NCI-H510A treated with DMSO at 0.1 percent for 48 hours (cell line): Measurements from ENCODE around the gene CALR.
"Not testable (repeated sequence)": the region's sequence is repeated elsewhere in the genome, so short reads cannot be mapped to it uniquely, and the experiment has no call there.

Experiments used
- DNase-seq: peaks from one replicate; lab custom pipeline; 2025; lab: John Stamatoyannopoulos, UW

Gene CALR

GRCh38 chr19:12952488-12953137 lies 14.2 kb downstream of the CALR start:
- DNase-seq = no peak

- DNase-seq = no peak
Observed at GRCh38 chr19:12953138-12953798, 14.9 kb downstream of the CALR start.

DNA sequence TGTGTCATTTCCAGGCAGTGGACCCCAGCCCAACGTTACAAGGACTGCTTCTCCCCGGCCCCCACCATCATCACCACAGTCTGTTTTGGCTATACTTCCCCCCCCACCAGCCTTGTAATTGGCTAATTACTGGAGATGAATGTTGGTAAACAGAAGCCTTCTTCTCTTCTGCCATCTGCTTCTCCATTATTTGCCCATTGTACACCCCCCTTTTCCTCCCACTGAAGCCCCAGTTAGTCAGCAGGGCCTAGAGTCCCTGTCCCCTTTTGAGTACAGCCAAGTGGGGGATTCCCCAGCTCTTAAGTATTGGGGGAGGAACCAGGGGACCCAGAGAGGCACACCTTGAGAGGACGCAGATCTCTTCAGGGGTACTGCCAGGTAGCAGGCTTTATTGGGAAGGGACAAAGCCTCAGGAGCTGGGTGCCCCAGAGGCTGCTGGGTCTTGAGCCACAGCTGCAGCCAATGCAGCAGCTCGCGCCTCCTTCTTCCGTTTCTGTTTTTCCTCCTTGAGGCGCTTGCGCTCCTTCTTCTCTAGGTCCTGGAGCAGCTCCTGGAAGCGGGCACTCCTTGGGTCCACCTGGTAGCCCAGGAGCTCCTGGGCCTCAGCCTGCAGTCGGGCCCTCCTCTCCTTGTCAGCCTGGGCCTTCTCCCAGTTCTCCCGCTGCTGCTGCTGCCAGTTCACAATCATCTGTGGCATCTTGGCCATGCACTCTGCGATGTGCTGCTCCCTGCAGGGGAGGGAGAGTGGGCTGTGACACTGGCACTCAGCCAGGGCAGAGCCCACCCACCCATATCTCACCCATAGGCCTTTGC lies 15.6 kb downstream of the CALR start:
- DNase-seq = no peak

DNA sequence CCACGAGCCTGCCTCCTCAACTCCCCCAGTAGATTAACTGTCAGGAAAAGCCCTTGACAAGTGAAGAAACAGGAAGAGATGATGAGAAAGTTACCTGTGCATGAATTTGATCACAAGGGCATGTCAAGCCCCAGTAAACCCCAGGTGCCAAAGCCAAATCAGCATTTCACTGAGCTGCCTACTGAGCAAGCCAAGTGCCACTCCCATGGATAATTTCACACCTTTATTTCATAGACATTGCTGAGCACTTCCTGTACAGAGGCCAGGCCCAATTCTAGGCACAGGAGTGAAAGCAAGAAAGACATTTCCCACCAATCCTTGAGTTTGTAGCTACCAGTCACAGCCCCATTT lies 16.2 kb downstream of the CALR start:
- DNase-seq = no peak

DNA sequence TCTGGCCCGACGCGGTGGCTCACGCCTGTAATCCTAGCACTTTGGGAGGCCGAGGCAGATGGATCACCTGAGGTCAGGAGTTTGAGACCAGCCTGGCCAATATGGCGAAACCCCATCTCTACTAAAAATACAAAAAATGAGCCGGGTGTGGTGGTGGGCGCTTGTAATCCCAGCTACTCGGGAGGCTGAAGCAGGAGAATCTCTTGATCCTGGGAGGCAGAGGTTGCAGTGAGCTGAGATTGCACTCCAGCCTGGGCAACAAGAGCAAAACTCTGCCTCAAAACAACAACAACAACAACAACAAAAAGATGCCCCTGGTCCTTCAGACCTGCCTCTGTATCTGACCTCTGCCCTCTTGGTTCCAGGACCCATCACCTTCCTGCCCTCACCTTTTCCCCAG lies 17.2 kb downstream of the CALR start:
- not testable (repeated sequence) for DNase-seq

- DNase-seq = no peak
Observed at GRCh38 chr19:12955996-12956395, 17.6 kb downstream of the CALR start.

DNA sequence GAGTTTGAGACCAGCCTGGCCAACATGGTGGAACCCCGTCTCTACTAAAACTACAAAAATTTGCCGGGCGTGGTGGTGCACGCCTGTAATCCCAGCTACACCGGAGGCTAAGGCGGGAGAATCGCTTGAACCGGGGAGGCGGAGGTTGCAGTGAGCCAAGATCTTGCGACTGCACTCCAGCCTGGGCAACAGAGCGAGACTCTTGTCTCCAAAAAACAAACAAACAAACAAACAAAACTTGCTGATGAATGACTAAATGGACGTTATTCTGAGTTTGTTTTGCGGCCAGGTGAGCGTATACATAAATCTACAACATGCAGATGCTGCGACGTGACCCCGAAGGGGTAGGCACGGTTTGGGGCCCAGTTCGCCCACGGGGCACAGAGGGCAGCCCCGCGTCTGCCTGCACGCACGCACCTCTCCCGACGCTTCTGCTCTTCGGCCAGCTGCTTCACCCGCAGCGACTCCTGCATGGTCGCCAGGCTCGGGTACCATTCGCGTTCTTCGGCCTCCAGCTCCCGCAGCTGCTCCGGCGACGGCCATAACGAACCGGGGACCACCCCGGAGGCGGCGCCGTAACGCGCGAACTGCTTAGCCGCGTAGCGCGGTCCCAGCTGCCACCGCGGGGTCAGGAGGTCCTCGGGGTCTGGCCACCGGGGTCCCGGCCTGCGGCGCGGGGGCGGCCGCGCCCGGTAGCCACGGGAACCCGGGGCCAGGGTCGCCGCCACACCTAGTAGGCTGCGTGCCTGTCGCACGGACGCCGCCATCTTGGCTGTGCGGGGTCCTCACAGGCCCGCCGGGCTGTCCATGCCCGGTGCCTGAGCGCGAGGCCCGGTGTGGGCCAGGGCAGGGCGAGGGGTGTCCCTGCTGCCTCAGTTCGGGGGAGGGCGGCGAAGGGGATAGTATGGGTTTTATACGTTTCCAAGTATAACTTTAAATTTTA lies 18.3 kb downstream of the CALR start, which contains the start of gene GADD45GIP1:
Gene GADD45GIP1, minus strand, starts transcription at position 778 of the 943 bp plus-strand sequence. Its CDS starts 11 bp downstream, at position 767.
- peak; percentile 53 for DNase-seq

DNA sequence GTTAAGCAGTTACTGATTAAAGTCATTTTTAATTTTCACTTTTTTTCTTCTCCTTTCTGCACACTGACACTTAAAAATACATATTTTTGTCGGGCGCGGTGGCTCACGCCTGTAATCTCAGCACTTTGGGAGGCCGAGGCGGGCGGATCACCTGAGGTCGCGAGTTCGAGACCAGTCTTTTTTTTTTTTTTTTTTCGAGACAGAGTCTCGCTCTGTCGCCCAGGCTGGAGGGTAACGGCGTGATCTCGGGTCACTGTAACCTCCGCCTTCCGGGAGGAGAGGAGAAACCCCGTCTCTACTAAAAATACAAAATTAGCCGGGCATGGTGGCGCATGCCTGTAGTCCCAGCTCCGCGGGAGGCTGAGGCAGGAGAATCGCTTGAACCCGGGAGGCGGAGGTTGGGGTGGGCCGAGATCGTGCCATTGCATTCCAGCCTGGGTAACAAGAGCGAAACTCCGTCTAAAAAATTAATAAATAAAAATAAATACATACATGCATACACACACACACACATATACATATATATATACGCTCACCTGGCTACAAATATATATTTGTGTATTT lies 19.1 kb downstream of the CALR start:
- not testable (repeated sequence) for DNase-seq

DNA sequence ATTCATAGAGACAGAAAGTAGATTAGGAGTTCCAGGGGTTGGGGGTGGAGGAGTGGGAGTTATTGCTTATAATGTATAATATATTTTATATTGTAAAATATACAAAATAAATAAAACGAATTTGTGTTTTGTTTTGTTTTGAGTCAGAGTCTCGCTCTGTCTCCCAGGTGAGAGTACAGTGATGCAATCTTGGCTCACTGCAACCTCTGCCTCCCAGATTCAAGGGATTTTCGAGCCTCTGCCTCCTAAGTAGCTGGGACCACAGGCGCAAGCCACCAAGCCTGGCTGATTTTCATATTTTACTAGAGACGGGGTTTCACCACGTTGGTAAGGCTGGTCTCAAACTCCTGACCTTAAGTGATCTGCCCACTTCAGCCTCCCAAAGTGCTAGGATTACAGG lies 21.1 kb downstream of the CALR start:
- no peak for DNase-seq

GRCh38 chr19:12965017-12965811 lies 26.8 kb downstream of the CALR start:
- peak; percentile 61 for DNase-seq

GRCh38 chr19:12965812-12966135 lies 27.4 kb downstream of the CALR start:
- DNase-seq = no peak

DNA sequence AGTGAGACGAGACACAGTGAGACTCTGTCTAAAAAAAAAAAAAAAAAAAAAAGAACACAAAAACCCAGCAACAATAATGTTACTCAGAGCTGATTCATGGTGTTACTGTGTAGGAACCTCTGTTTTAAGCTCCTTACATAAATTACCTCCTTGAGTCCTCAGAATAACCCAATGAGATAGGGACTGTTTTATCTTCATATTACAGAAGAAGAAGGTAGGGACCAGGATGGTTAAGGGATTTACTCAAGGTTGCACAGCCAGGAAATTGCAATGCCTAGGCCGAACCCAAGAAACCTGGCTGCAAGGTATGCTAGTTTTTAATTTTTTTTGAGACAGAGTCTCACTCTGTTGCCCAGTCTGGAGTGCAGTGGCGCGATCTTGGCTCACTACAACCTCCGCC lies 29.5 kb downstream of the CALR start:
- DNase-seq = no peak

DNA sequence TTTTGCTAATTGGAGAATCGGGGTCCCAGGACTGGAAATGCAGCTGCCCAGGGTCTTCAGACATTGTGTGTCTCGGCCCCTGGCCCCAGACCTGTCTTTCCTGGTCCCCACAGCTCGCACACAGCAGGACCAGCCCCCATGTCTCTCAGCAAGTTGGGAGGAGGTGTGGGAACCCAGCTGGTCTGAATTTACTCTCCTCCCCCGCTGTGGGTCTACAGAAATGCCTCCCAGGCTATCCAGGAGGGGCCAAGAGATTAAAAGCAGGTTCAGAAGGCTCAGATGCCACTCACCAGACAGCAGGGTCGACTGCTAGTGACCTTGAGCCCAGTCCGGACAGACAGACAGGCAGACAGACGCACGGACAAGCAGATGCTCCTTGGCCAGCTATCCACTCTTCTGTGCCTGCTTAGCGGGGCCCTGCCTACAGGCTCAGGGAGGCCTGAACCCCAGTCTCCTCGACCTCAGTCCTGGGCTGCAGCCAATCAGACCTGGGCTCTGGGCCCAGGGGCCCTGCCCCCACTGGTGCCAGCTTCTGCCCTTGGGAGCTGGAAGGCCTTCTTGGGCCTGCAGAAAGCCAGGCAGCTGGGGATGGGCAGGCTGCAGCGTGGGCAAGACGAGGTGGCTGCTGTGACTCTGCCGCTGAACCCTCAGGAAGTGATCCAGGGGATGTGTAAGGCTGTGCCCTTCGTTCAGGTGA lies 31.0 kb downstream of the CALR start, which contains the start of gene DAND5:
Gene DAND5, plus strand, starts transcription at position 285 of the 697 bp plus-strand sequence. Its CDS starts 85 bp downstream, at position 370.
- DNase-seq = no peak

DNA sequence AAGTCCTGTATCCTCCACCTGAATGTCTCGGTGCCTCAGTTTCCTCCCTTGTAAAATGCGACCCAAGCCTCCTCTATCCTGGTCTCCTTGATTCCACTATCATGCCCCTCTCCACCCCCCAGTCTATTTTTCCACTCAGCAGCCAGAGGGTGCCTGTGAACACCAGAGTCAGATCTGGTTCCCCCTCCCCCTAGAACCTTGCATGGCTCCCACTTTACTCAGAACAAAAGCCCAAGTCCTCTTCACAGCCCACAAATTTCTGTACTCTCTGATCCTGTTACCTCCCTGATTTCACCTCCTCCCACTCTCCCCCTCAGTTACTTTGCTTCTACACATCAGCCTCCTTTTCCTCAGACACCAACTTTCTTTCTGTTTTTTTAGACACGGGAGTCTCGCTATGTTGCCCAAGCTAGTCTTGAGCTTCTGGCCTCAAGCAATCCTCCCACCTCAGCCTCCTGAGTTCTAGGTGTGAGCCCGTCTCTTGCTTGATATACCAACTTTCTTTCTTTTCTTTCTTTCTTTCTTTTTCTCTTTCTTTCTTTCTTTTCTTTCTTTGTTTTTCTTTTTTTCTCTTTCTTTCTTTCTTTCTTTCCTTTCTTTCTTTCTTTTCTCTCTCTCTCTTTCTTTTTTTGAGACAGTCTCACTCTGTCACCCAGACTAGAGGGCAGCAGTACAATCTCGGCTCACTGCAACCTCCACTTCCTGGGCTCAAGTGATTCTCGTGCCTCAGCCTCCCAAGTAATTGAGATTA lies 31.8 kb downstream of the CALR start:
- DNase-seq = no peak

GRCh38 chr19:12973236-12973635 lies 34.8 kb downstream of the CALR start:
- no peak for DNase-seq

- DNase-seq = no peak
Observed at GRCh38 chr19:12974301-12975220, 36.2 kb downstream of the CALR start.

DNA sequence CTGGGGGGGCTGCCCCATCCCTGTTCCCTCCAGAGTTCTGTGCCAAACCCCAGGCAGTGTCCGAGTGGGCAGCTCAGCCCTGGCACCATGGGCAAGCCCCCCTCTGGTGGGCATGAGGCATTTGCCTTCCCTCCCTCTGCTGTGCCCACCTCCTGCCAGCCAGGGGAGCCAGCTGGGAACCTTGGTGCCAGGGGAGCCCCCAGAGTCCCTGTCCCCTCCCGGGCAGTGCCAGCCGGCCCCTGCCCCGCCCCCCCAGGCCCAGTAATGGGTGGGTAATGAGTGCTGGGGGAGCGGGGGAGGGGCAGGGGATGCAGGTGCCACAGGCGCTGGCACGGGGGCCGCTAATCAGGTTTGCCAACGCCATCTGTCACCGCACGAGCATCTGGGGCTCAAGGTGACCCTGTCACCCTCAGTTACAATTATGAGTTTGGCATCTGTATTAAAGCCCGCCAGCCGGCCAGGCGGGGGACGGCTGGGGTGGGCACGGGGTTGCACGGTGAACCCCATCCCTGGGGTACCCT lies 36.9 kb downstream of the CALR start:
- DNase-seq = no peak

DNA sequence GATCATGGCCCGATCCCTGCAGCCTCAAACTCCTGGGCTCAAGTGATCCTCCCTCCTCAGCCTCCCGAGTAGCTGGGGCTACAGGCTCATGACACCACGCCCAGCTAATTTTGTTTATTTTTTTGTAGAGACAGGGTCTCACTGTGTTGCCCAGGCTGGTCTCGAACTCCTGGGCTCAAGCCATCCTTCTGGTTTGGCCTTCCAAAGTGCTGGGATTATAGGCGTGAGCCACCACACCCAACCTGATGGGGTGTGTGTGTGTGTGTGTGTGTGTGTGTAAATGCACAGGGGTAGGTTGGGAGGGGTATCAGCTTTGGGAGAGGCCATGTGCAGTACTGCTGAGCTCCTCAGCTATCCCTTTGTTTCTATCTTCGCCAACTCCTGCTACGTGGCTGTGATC lies 37.7 kb downstream of the CALR start:
- not testable (repeated sequence) for DNase-seq
